ENCODE measurements around the gene ABCG2. TPM values are rescaled to one million over a fixed set of nuclear protein-coding genes. Genes with fewer than 3 reads are reported as not detected.

Gene ABCG2
- total RNA-seq, 1 experiment from 2014 or later = 24.6 TPM

DNA sequence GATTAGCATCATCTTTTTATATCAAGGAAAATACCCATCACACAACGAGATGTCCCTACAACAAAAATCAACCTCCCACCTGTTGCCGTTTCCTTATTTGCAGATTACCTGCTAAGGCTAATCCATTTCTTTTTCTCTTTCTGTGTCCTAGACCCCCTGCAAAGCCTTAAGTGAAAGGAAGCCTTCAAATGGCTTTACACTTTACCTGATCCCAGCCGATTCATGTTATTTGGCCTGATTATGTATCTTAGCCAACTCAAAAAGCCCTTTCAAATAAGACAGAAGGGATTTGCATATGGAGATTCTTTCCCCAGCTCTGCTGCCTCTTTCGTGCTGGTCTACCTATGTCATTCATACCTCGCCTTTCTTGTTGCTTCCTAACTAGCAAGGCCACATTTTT lies 14.4 kb downstream of the ABCG2 start:
- Histone ChIP-seq H2AFZ (no peak overlapping the region), H3K9me2 (ENCODE audit: insufficient read depth) (no peaks in the 10 kb centered on the region; the same call in 1 of the 2 replicates), H4K20me1 (ENCODE audit: insufficient read depth) (no peaks in the 10 kb centered on the region), H3K9me3 (ENCODE audit: insufficient read depth, low read depth) (no peaks in the 10 kb centered on the region), H3F3A (ENCODE audit: insufficient read depth, low read depth) (peaks cover 33% of the 10 kb centered on the region), H3K79me2 (ENCODE audit: low read depth) (peaks cover 16% of the 10 kb centered on the region; the same call in 1 of the 2 replicates), H3K4me2 (peak overlapping the region; percentile 69), H3K4me1 (replicated peaks; ENCODE audit: insufficient read depth) (peaks cover 79% of the 10 kb centered on the region), H3K27ac (peak overlapping the region; percentile 82), H3K27me3 (ENCODE audit: insufficient read depth, low read depth) (no peaks in the 10 kb centered on the region), H3K36me3 (ENCODE audit: low read depth) (no peaks in the 10 kb centered on the region), H3K4me3 (0 out of 2 replicates have a peak overlapping the region, but pooled peaks have one; percentile 12)
- ChIA-PET POLR2A (ENCODE audit: unreplicated experiment) (no interaction called here), CTCF (interaction anchor here (1.0 kb wide), 1 partner anchor 35 kb away, joined by 3 read pairs; no protein-coding TSS in a partner anchor)
- DNase-seq = peak in 1 of 2 experiments; percentile 33
- intact Hi-C loops (cut with micrococcal nuclease; ENCODE audit: unreplicated experiment) = no loop called here
- no TSS peak for BruUV-seq (replicated peaks)
- TF ChIP-seq CTCF (conservative IDR thresholded peaks at IDR 0.05) (no peak), EZH2 (IDR thresholded peaks at IDR 0.05; ENCODE audit: low read depth) (no peak)

DNA sequence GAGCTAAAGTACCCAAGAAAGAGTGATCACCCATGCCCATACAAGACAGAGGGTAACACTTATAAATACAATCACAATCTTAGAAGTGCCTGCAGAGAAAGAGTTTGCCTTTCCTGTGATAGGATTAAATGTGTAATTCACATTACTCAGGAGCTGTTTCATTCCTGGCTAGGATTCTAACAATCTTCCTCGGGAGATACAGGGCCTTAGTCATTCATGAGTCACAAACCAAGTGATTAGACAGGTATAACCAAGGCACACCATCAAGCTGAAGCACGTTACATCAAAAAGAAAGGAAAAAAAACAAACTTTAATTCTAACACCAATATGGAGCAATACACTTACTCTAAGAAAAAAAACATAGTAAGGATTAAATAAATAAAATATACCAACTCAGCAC lies 14.9 kb downstream of the ABCG2 start:
- no peaks in the 10 kb centered on the region; the same call in 1 of the 2 replicates for H3K9me2 ChIP-seq (ENCODE audit: insufficient read depth)
- peak in 1 of 2 experiments; percentile 88 for DNase-seq
- H3K4me1 ChIP-seq (replicated peaks; ENCODE audit: insufficient read depth) = peaks cover 79% of the 10 kb centered on the region
- H3K27me3 ChIP-seq (ENCODE audit: insufficient read depth, low read depth) = no peaks in the 10 kb centered on the region
- H3K4me2 ChIP-seq = peak overlapping the region; percentile 69
- CTCF ChIA-PET = interaction anchor here (1.0 kb wide), 1 partner anchor 35 kb away, joined by 3 read pairs; no protein-coding TSS in a partner anchor
- intact Hi-C loops (cut with micrococcal nuclease; ENCODE audit: unreplicated experiment) = loop anchor here (2.0 kb wide), 1 partner anchor 39 kb away; no protein-coding TSS in a partner anchor
- H3K79me2 ChIP-seq (ENCODE audit: low read depth) = peaks cover 16% of the 10 kb centered on the region; the same call in 1 of the 2 replicates
- no peaks in the 10 kb centered on the region for H3K36me3 ChIP-seq (ENCODE audit: low read depth)
- H4K20me1 ChIP-seq (ENCODE audit: insufficient read depth) = no peaks in the 10 kb centered on the region
- H3K9me3 ChIP-seq (ENCODE audit: insufficient read depth, low read depth) = no peaks in the 10 kb centered on the region
- peak overlapping the region; percentile 18; the same call in 1 of the 2 replicates for H3K4me3 ChIP-seq
- no TSS peak for BruUV-seq (replicated peaks)
- TF ChIP-seq EZH2 (IDR thresholded peaks at IDR 0.05; ENCODE audit: low read depth) = no peak
- no peak for TF ChIP-seq CTCF (conservative IDR thresholded peaks at IDR 0.05)
- H3K27ac ChIP-seq = peak overlapping the region; percentile 82
- POLR2A ChIA-PET (ENCODE audit: unreplicated experiment) = no interaction called here
- H2AFZ ChIP-seq = no peak overlapping the region; the same call in 1 of the 2 replicates
- H3F3A ChIP-seq (ENCODE audit: insufficient read depth, low read depth) = peaks cover 37% of the 10 kb centered on the region

DNA sequence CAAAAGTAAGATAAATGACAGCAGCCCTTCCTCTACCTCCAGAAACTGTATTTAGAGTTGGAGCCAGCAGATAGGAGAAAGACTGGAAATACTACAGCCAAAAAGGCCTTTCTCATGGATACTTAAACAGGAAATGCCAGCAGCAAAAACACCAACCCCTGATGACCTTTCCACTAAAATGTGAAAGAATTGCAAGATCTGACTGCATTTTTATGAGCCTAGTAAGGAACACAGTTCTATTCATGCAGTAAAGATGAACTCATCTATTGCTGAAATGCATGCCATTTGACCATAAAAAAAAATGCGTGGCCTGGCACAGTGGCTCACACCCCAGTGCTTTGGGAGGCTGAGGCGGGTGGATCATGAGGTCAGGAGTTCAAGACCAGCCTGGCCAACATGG lies 19.9 kb downstream of the ABCG2 start:
- H3K4me2 ChIP-seq = peak overlapping the region; percentile 46; the same call in 1 of the 2 replicates
- no TSS peak for BruUV-seq (replicated peaks)
- no peak for TF ChIP-seq CTCF (conservative IDR thresholded peaks at IDR 0.05)
- TF ChIP-seq EZH2 (IDR thresholded peaks at IDR 0.05; ENCODE audit: low read depth) = no peak
- H3K79me2 ChIP-seq (ENCODE audit: low read depth) = peaks cover 16% of the 10 kb centered on the region; the same call in 1 of the 2 replicates
- intact Hi-C loops (cut with micrococcal nuclease; ENCODE audit: unreplicated experiment) = no loop called here
- DNase-seq = peak in 1 of 2 experiments; percentile 89
- POLR2A ChIA-PET (ENCODE audit: unreplicated experiment) = no interaction called here
- H3K27ac ChIP-seq = peak overlapping the region; percentile 85
- CTCF ChIA-PET = no interaction called here
- H2AFZ ChIP-seq = no peak overlapping the region
- no peaks in the 10 kb centered on the region for H3K27me3 ChIP-seq (ENCODE audit: insufficient read depth, low read depth)
- H3K9me3 ChIP-seq (ENCODE audit: insufficient read depth, low read depth) = no peaks in the 10 kb centered on the region
- H3K4me1 ChIP-seq (replicated peaks; ENCODE audit: insufficient read depth) = peaks cover 50% of the 10 kb centered on the region
- H4K20me1 ChIP-seq (ENCODE audit: insufficient read depth) = no peaks in the 10 kb centered on the region
- no peaks in the 10 kb centered on the region for H3K36me3 ChIP-seq (ENCODE audit: low read depth)
- H3K9me2 ChIP-seq (ENCODE audit: insufficient read depth) = no peaks in the 10 kb centered on the region; the same call in 1 of the 2 replicates
- H3K4me3 ChIP-seq = no peak overlapping the region
- peaks cover 16% of the 10 kb centered on the region for H3F3A ChIP-seq (ENCODE audit: insufficient read depth, low read depth)

All from PC-9 (cell line).